Mesenchymal stem cell (in vitro differentiated cells and primary cell): ENCODE results near the gene CXorf49.

ENCODE experiments used
- DNase-seq: peaks from one replicate; pipeline ENCODE4 v3.0.0-alpha.2; 2013
- H2AFZ ChIP-seq: one replicate; pipeline ENCODE4 v1.6.1; 2013; ENCODE audit warnings: low read depth, mild to moderate bottlenecking, control low read depth, inconsistent platforms, low read length, moderate library complexity
- H2AK5ac ChIP-seq: 2 replicates; pipeline ENCODE4 v1.6.1; 2013; ENCODE audit warnings: low read length, moderate library complexity, mild to moderate bottlenecking, inconsistent platforms; ENCODE audit not compliant: severe bottlenecking
- H2BK120ac ChIP-seq: one replicate; pipeline ENCODE4 v1.6.1; 2013; ENCODE audit warnings: low read depth, mild to moderate bottlenecking, inconsistent platforms, low read length, moderate library complexity
- H2BK12ac ChIP-seq, 2 experiments: one replicate each; pipeline ENCODE4 v1.6.1; 2013; ENCODE audit warnings: inconsistent platforms in 2 of 2, low read length in 2 of 2, mild to moderate bottlenecking in 2 of 2, moderate library complexity in 2 of 2, control low read depth in 1 of 2
- H2BK15ac ChIP-seq: one replicate; pipeline ENCODE4 v1.6.1; 2013; ENCODE audit warnings: mild to moderate bottlenecking, low read depth, inconsistent platforms; ENCODE audit not compliant: poor library complexity, severe bottlenecking
- H2BK5ac ChIP-seq: 2 replicates; pipeline ENCODE4 v1.6.1; 2013; ENCODE audit warnings: low read depth, mild to moderate bottlenecking, low read length, control low read depth, inconsistent platforms; ENCODE audit not compliant: poor library complexity, severe bottlenecking
- H3K14ac ChIP-seq, 2 experiments: one replicate each; pipeline ENCODE4 v1.6.1; 2013; ENCODE audit warnings: inconsistent platforms in 2 of 2, low read length in 2 of 2, control low read depth in 1 of 2, mild to moderate bottlenecking in 1 of 2, moderate library complexity in 1 of 2
- H3K18ac ChIP-seq, 2 experiments: one replicate each; pipeline ENCODE4 v1.6.1; 2013; ENCODE audit warnings: inconsistent platforms in 2 of 2, low read length in 2 of 2, control low read depth in 1 of 2, low read depth in 1 of 2, mild to moderate bottlenecking in 1 of 2
- H3K23ac ChIP-seq, 2 experiments: one replicate each; pipeline ENCODE4 v1.6.1; 2013; ENCODE audit warnings: inconsistent platforms in 2 of 2, low read length in 2 of 2, mild to moderate bottlenecking in 2 of 2, moderate library complexity in 2 of 2, control low read depth in 1 of 2
- H3K27ac ChIP-seq: 2 replicates; pipeline ENCODE4 v1.5.1; 2013; ENCODE audit warnings: mild to moderate bottlenecking, moderate library complexity, low read length, control low read depth, inconsistent platforms; ENCODE audit not compliant: poor library complexity, severe bottlenecking
- H3K27me3 ChIP-seq, 2 experiments: 2 replicates each; pipeline versions ENCODE4 v1.6.1 to v1.7.0; 2013; ENCODE audit warnings: low read length in 2 of 2, mild to moderate bottlenecking in 2 of 2, moderate library complexity in 2 of 2, control low read depth in 1 of 2, inconsistent platforms in 1 of 2; ENCODE audit not compliant: control insufficient read depth in 1 of 2, insufficient read depth in 1 of 2
- H3K36me3 ChIP-seq, 2 experiments: 2 replicates each; pipeline versions ENCODE4 v1.6.1 to v1.7.0; 2013; ENCODE audit warnings: low read length in 2 of 2, control low read depth in 1 of 2, inconsistent platforms in 1 of 2, low read depth in 1 of 2, mild to moderate bottlenecking in 1 of 2; ENCODE audit not compliant: insufficient read depth in 2 of 2, control insufficient read depth in 1 of 2
- H3K4ac ChIP-seq, 2 experiments: one replicate each; pipeline ENCODE4 v1.6.1; 2013; ENCODE audit warnings: inconsistent platforms in 2 of 2, low read length in 2 of 2, mild to moderate bottlenecking in 2 of 2, moderate library complexity in 2 of 2, control low read depth in 1 of 2, low read depth in 1 of 2
- H3K4me1 ChIP-seq: 2 replicates; pipeline ENCODE4 v1.6.1; 2013; ENCODE audit warnings: low read depth, low read length, control low read depth; ENCODE audit not compliant: control insufficient read depth, insufficient read depth
- H3K4me2 ChIP-seq: 2 replicates; pipeline ENCODE4 v1.6.1; 2013; ENCODE audit warnings: low read length, mild to moderate bottlenecking, inconsistent platforms; ENCODE audit not compliant: poor library complexity, severe bottlenecking
- H3K4me3 ChIP-seq, 2 experiments: 2 replicates each; pipeline versions ENCODE4 v1.5.1 to v1.7.0; 2013; ENCODE audit warnings: low read length in 2 of 2, mild to moderate bottlenecking in 2 of 2, control low read depth in 1 of 2, low read depth in 1 of 2; ENCODE audit not compliant: insufficient read depth in 1 of 2
- H3K79me1 ChIP-seq: replicated peaks from 2 replicates; pipeline ENCODE4 v1.6.1; 2013; ENCODE audit warnings: mild to moderate bottlenecking, control low read depth, low read length, inconsistent platforms; ENCODE audit not compliant: poor library complexity, severe bottlenecking
- H3K9ac ChIP-seq: 2 replicates; pipeline ENCODE4 v1.7.0; 2013; ENCODE audit warnings: mild to moderate bottlenecking, low read length, moderate library complexity
- H3K9me3 ChIP-seq: 2 replicates; pipeline ENCODE4 v1.7.0; 2013; ENCODE audit warnings: mild to moderate bottlenecking, low read length; ENCODE audit not compliant: control insufficient read depth
- H4K8ac ChIP-seq: one replicate; pipeline ENCODE4 v1.6.1; 2013; ENCODE audit warnings: inconsistent platforms, mild to moderate bottlenecking, low read length, moderate library complexity
- H4K91ac ChIP-seq: one replicate; pipeline ENCODE4 v1.6.1; 2013; ENCODE audit warnings: mild to moderate bottlenecking, low read length, inconsistent platforms
- WGBS: methylation state at CpG from one replicate; pipeline ENCODE4 v1.1.7; 2013; ENCODE audit warnings: mixed read lengths; 5-methylcytosine and 5-hydroxymethylcytosine counted together

The CXorf49 gene

DNA sequence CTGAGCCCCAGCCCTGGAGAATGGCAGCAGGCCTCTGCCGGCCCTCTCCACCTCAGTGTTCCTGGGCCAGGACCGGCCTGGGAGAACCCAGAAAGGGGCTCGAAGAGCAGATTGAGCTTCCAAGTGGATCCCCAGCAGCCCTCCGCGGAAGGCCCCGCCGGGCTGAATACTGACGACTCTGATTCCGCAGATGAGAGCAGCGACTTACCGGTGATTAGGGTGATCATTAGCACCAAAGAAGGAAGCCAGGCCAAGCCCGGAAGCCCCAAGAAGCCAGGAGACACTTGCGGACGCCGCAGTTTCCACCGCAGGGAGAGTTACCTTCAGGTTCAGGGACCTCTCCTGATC lies 49.9 kb downstream of the CXorf49 start:
- 90% methylated on average over 9 of the region's 16 CpGs for WGBS
- no peaks in the 10 kb centered on the region for H3K36me3 ChIP-seq
- DNase-seq, result no peak
- no peak overlapping the region for H2AK5ac ChIP-seq
- no peak overlapping the region for H2AFZ ChIP-seq
- no peak overlapping the region for H3K18ac ChIP-seq
- H3K79me1 ChIP-seq, result no peaks in the 10 kb centered on the region
- no peak overlapping the region for H2BK12ac ChIP-seq
- H4K91ac ChIP-seq, result no peak overlapping the region
- no peak overlapping the region for H3K23ac ChIP-seq
- peaks cover 2% of the 10 kb centered on the region for H3K4me1 ChIP-seq
- H3K14ac ChIP-seq, result no peak overlapping the region
- H2BK5ac ChIP-seq, result no peak overlapping the region
- no peak overlapping the region for H3K4me2 ChIP-seq
- no peak overlapping the region for H3K9ac ChIP-seq
- no peak overlapping the region for H2BK120ac ChIP-seq
- H3K4me3 ChIP-seq, result no peak overlapping the region
- no peak overlapping the region for H3K4ac ChIP-seq
- no peak overlapping the region for H3K27ac ChIP-seq
- H2BK15ac ChIP-seq, result no peak overlapping the region
- no peak overlapping the region for H4K8ac ChIP-seq
- H3K27me3 ChIP-seq, result peaks cover 0 to 37% of the 10 kb centered on the region in 2 experiments
- no peaks in the 10 kb centered on the region for H3K9me3 ChIP-seq

DNA sequence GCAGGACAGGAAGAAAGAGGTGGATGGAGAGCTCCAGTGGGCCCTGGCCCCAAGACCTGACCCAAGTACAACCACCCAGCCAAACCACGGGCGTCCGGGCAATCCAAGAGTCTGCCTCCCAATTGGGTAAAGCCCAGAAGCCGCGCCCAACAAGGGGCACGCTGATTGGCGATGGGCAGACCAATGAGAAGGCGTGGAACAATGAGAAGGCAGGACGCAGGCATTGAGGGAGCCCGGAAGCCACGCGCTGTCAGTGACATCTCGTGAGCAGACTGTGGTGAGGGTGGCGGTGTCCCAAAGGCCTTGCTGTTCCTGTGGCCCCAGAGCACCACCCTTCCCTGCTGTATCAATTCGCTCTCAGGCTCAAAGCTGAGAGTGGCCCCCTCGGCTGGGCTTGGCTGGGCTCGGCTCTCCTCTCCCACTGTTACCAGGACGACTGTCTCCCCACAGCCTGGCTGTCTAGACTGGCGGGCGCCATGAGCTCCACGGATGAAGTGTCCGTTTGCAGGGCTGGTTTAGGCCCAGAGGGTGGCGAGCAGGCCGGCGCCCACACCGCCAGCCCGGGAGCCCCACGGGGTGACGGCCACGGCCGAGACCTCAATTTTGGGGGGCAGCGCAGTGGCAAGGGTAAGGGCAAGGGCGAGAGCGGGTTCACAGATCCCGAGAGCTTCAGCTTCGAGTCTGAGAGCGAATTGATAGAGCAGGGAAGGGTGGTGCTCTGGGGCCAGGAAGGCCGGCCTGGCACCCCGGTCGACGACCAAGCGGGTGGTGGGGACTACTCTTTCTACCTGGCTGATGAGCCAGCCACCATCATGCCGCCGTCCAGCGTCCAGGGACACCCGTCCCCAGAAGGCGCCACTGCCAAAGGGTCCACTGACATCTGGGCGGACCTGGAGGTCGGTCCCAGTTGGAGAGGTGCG lies 50.5 kb downstream of the CXorf49 start, which contains the start of gene LOC101059915:
Gene LOC101059915, plus strand, starts transcription at position 219 of the 920 bp plus-strand sequence.
- Histone ChIP-seq H2BK15ac (no peak within 1 kb of the TSS), H4K91ac (no peak within 1 kb of the TSS), H2AK5ac (no peak within 1 kb of the TSS), H4K8ac (no peak within 1 kb of the TSS), H3K4me2 (no peak within 1 kb of the TSS), H3K23ac (no peak within 1 kb of the TSS), H2AFZ (no peak within 1 kb of the TSS), H3K14ac (no peak within 1 kb of the TSS), H3K4ac (no peak within 1 kb of the TSS), H3K9me3 (no peaks in the 10 kb centered on the region), H3K36me3 (no peaks in the 10 kb centered on the region), H2BK12ac (no peak within 1 kb of the TSS), H3K9ac (no peak within 1 kb of the TSS), H3K27me3 (peaks cover 0 to 36% of the 10 kb centered on the region in 2 experiments), H3K4me1 (peaks cover 2% of the 10 kb centered on the region), H3K18ac (no peak within 1 kb of the TSS), H2BK5ac (no peak within 1 kb of the TSS), H3K27ac (no peak within 1 kb of the TSS), H2BK120ac (no peak within 1 kb of the TSS), H3K4me3 (no peak within 1 kb of the TSS), H3K79me1 (no peaks in the 10 kb centered on the region)
- no peak for DNase-seq
- WGBS, result 93% methylated on average over 48 of the region's 50 CpGs

DNA sequence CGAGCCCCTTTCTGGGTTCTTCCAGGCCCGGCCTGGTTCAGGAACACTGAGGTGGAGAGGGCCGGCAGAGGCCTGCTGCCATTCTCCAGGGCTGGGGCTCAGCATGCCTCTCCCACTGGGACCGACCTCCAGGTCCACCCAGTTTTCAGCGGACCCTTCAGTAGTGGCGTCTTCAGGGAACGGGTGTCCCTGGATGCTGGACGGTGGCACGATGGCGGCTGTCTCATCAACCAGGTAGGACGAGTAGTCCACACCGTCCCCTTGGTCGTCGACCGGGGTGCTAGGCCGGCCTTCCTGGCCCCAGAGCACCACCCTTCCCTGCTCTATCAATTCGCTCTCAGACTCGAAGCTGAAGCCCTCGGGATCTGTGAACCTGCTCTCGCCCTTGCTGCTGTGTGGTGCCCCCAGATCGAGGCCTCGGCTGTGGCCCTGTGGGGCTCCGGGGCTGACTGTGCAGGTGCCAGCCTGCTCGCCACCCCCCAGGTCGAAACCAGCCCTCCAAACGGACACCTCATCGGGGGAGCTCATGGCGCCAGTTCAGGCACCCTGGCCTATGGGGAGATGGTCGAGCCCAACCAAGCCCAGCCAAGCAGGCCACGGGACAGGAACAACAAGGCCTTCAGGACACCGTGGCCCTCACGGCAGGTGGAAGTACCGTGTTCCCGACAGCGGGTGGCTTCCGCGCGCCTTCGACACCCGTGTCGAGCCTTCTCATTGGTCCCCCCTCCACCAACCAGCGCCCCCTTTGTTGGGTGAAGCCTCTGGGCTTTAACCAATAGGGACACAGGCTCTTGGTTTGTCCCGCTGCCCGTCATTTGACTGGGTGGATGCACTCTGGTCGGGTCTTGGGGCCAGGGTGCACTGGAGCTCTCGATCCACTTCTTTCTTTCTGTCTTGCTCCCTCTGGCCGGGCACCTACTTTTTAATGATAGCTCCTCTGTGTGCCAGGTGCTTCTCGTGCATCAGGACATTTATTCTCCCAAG lies 51.6 kb downstream of the CXorf49 start:
- no peak overlapping the region for H3K14ac ChIP-seq
- H3K4me1 ChIP-seq, result peaks cover 2% of the 10 kb centered on the region
- H4K91ac ChIP-seq, result no peak overlapping the region
- peaks cover 0 to 40% of the 10 kb centered on the region in 2 experiments for H3K27me3 ChIP-seq
- no peak for DNase-seq
- H3K4me2 ChIP-seq, result no peak overlapping the region
- no peak overlapping the region for H3K4me3 ChIP-seq
- WGBS, result 95% methylated on average over 46 of the region's 48 CpGs
- no peak overlapping the region for H2AFZ ChIP-seq
- H3K9ac ChIP-seq, result no peak overlapping the region
- H4K8ac ChIP-seq, result no peak overlapping the region
- no peak overlapping the region for H3K27ac ChIP-seq
- H2AK5ac ChIP-seq, result no peak overlapping the region
- H3K23ac ChIP-seq, result no peak overlapping the region
- no peak overlapping the region for H2BK12ac ChIP-seq
- H2BK5ac ChIP-seq, result no peak overlapping the region
- no peak overlapping the region for H2BK120ac ChIP-seq
- H3K9me3 ChIP-seq, result no peaks in the 10 kb centered on the region
- H3K18ac ChIP-seq, result no peak overlapping the region
- H3K36me3 ChIP-seq, result no peaks in the 10 kb centered on the region
- H2BK15ac ChIP-seq, result no peak overlapping the region
- H3K4ac ChIP-seq, result no peak overlapping the region
- no peaks in the 10 kb centered on the region for H3K79me1 ChIP-seq

DNA sequence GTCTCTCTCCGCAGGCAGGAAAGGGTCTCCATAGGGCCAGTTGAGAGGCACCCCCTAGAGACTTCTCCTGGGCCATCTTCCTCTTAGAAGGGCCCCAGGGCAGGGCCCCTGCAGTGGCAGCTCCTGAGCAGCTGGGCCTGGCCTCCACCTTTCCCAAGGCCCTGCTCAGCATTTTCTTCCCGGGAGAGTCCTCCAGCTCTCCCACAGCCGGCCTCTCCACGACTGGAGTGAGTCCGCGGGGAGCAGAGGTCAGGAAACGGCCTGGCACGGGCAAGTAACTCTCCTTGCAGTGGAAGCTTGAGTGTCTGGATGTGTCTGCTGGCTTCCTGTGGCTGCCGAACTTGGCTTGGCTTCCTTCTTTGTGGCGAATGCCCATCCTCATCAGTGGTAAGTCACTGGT lies 52.3 kb downstream of the CXorf49 start:
- no peak overlapping the region for H2AFZ ChIP-seq
- H3K4me3 ChIP-seq, result no peak overlapping the region
- H3K9me3 ChIP-seq, result peaks cover 4% of the 10 kb centered on the region
- H3K79me1 ChIP-seq, result no peaks in the 10 kb centered on the region
- DNase-seq, result no peak
- no peak overlapping the region for H2BK15ac ChIP-seq
- no peak overlapping the region for H2AK5ac ChIP-seq
- H2BK12ac ChIP-seq, result no peak overlapping the region
- no peak overlapping the region for H2BK5ac ChIP-seq
- peaks cover 2% of the 10 kb centered on the region for H3K4me1 ChIP-seq
- no peaks in the 10 kb centered on the region for H3K36me3 ChIP-seq
- no peak overlapping the region for H2BK120ac ChIP-seq
- H4K91ac ChIP-seq, result no peak overlapping the region
- no peak overlapping the region for H3K4me2 ChIP-seq
- peaks cover 0 to 37% of the 10 kb centered on the region in 2 experiments for H3K27me3 ChIP-seq
- no peak overlapping the region for H3K4ac ChIP-seq
- H3K14ac ChIP-seq, result no peak overlapping the region
- 84% methylated on average over 9 of the region's 10 CpGs for WGBS
- no peak overlapping the region for H3K27ac ChIP-seq
- H3K18ac ChIP-seq, result no peak overlapping the region
- no peak overlapping the region for H3K23ac ChIP-seq
- no peak overlapping the region for H4K8ac ChIP-seq
- no peak overlapping the region for H3K9ac ChIP-seq
